Urinary bladder (tissue), 4 donors: Measurements from ENCODE around the gene SPAG4. TPM values are rescaled to one million over a fixed set of nuclear protein-coding genes. Genes with fewer than 3 reads are reported as not detected.

ENCODE experiments used
- DNase-seq: peaks from one replicate; pipeline ENCODE4 v3.0.0-alpha.2; 2015; ENCODE audit errors: extremely low spot score
- H3K27ac ChIP-seq: one replicate; pipeline ENCODE4 v1.5.1; 2013; ENCODE audit warnings: low read depth, mild to moderate bottlenecking, moderate library complexity
- H3K36me3 ChIP-seq: one replicate; pipeline ENCODE4 v1.6.1; 2013; ENCODE audit warnings: mild to moderate bottlenecking, moderate library complexity; ENCODE audit not compliant: insufficient read depth
- H3K4me1 ChIP-seq: one replicate; pipeline ENCODE4 v1.6.1; 2013; ENCODE audit warnings: mild to moderate bottlenecking, moderate library complexity; ENCODE audit not compliant: insufficient read depth
- H3K4me3 ChIP-seq: one replicate; pipeline ENCODE4 v1.5.1; 2013; ENCODE audit warnings: low read depth, low read length
- WGBS: extraction: QIAGEN DNeasy Blood & Tissue Kit; methylation state at CpG from one replicate; pipeline ENCODE4 v1.1.7; 2013; 5-methylcytosine and 5-hydroxymethylcytosine counted together
- polyA plus RNA-seq: library from polyadenylated mRNA; stranded (reverse); fragments of 200-250 nt; gene quantifications from one replicate; pipeline ENCODE4 v1.2.3, GENCODE V29; 2013
- total RNA-seq: library from RNA; depleted of rRNA; stranded (reverse); fragments of >200 nt; gene quantifications from one replicate; pipeline ENCODE4 v1.2.3, GENCODE V29; 2014
- donor health status: healthy with polysubstance abuse.
- donor health status: healthy.

Gene SPAG4
- total and polyA plus RNA-seq, 2 donors: 1.6 to 4.9 TPM

- DNase-seq: no peak
- H3K27ac ChIP-seq: no peak overlapping the region
- no peaks in the 10 kb centered on the region for H3K36me3 ChIP-seq
- H3K4me3 ChIP-seq: no peak overlapping the region
- H3K4me1 ChIP-seq: no peaks in the 10 kb centered on the region
- 90% methylated on average over 14 of the region's 14 CpGs for WGBS
Measured at GRCh38 chr20:35588397-35588796, 27.2 kb upstream of the SPAG4 start.

GRCh38 chr20:35592339-35592974 is 23.2 kb upstream of the SPAG4 start:
- no peaks in the 10 kb centered on the region for H3K4me1 ChIP-seq
- no peak overlapping the region for H3K27ac ChIP-seq
- 33% methylated on average over 2 of the region's 2 CpGs for WGBS
- H3K36me3 ChIP-seq: no peaks in the 10 kb centered on the region
- no peak for DNase-seq
- no peak overlapping the region for H3K4me3 ChIP-seq

GRCh38 chr20:35595456-35595855 is 20.2 kb upstream of the SPAG4 start:
- H3K36me3 ChIP-seq: no peaks in the 10 kb centered on the region
- no peak overlapping the region for H3K27ac ChIP-seq
- no peak overlapping the region for H3K4me3 ChIP-seq
- 92% methylated on average over 17 of the region's 17 CpGs for WGBS
- H3K4me1 ChIP-seq: no peaks in the 10 kb centered on the region
- no peak for DNase-seq

GRCh38 chr20:35595901-35596300 is 19.7 kb upstream of the SPAG4 start:
- H3K36me3 ChIP-seq: no peaks in the 10 kb centered on the region
- WGBS: 77% methylated on average over 7 of the region's 7 CpGs
- no peak overlapping the region for H3K27ac ChIP-seq
- H3K4me1 ChIP-seq: no peaks in the 10 kb centered on the region
- no peak for DNase-seq
- H3K4me3 ChIP-seq: no peak overlapping the region

- Histone ChIP-seq H3K4me3 (no peak overlapping the region), H3K4me1 (no peaks in the 10 kb centered on the region), H3K36me3 (no peaks in the 10 kb centered on the region), H3K27ac (no peak overlapping the region)
- 84% methylated on average over 2 of the region's 2 CpGs for WGBS
- no peak for DNase-seq
Measured at GRCh38 chr20:35597186-35597585, 18.4 kb upstream of the SPAG4 start.

- Histone ChIP-seq H3K4me3 (no peak overlapping the region), H3K36me3 (no peaks in the 10 kb centered on the region), H3K27ac (no peak overlapping the region), H3K4me1 (no peaks in the 10 kb centered on the region)
- DNase-seq: no peak
- 68% methylated on average over 7 of the region's 7 CpGs for WGBS
Measured at GRCh38 chr20:35598476-35598875, 17.2 kb upstream of the SPAG4 start.

- Histone ChIP-seq H3K27ac (no peak overlapping the region), H3K36me3 (no peaks in the 10 kb centered on the region), H3K4me1 (no peaks in the 10 kb centered on the region), H3K4me3 (no peak overlapping the region)
- no peak for DNase-seq
- 85% methylated on average over 22 of the region's 22 CpGs for WGBS
Measured at GRCh38 chr20:35598899-35599775, 16.5 kb upstream of the SPAG4 start.

GRCh38 chr20:35599776-35600120 is 15.9 kb upstream of the SPAG4 start:
- 95% methylated on average over 9 of the region's 9 CpGs for WGBS
- Histone ChIP-seq H3K4me3 (no peak overlapping the region), H3K36me3 (no peaks in the 10 kb centered on the region), H3K4me1 (no peaks in the 10 kb centered on the region), H3K27ac (no peak overlapping the region)
- no peak for DNase-seq

- no peaks in the 10 kb centered on the region for H3K4me1 ChIP-seq
- WGBS: 29% methylated on average over 34 of the region's 34 CpGs
- no peak for DNase-seq
- H3K27ac ChIP-seq: no peak overlapping the region
- H3K36me3 ChIP-seq: no peaks in the 10 kb centered on the region
- peak overlapping the region; percentile 32 for H3K4me3 ChIP-seq
Measured at GRCh38 chr20:35600176-35600992, 15.2 kb upstream of the SPAG4 start.

GRCh38 chr20:35600993-35601973 is 14.3 kb upstream of the SPAG4 start:
- DNase-seq: no peak
- WGBS: 4% methylated on average over 103 of the region's 103 CpGs
- H3K4me3 ChIP-seq: peak overlapping the region; percentile 32
- H3K36me3 ChIP-seq: no peaks in the 10 kb centered on the region
- H3K27ac ChIP-seq: no peak overlapping the region
- H3K4me1 ChIP-seq: no peaks in the 10 kb centered on the region

GRCh38 chr20:35601990-35602389 is 13.6 kb upstream of the SPAG4 start:
- 32% methylated on average over 30 of the region's 30 CpGs for WGBS
- Histone ChIP-seq H3K4me3 (peak overlapping the region; percentile 32), H3K36me3 (no peaks in the 10 kb centered on the region), H3K4me1 (no peaks in the 10 kb centered on the region), H3K27ac (no peak overlapping the region)
- no peak for DNase-seq

- no peak for DNase-seq
- Histone ChIP-seq H3K27ac (no peak overlapping the region), H3K4me3 (no peak overlapping the region), H3K36me3 (no peaks in the 10 kb centered on the region), H3K4me1 (no peaks in the 10 kb centered on the region)
- WGBS: 93% methylated on average over 15 of the region's 15 CpGs
Measured at GRCh38 chr20:35602851-35603495, 12.7 kb upstream of the SPAG4 start.
